Memory B cell (primary cell): Measurements from ENCODE around the gene ISLR.

ENCODE experiments used
- ATAC-seq: fragments of 150-1000 bp; cut with Tn5 transposase; 2 replicates; pipeline ENCODE4 v1.10.0; 2021; ENCODE audit warnings: low read depth, mild to moderate bottlenecking, moderate library complexity
- DNase-seq, 2 donors: peaks; one replicate each; pipeline ENCODE4 v3.0.0; 2022; ENCODE audit warnings: low spot score in 2 of 2
- H3K27ac Mint-ChIP-seq: one replicate; pipeline ENCODE4 v1.8.0; 2022; ENCODE audit warnings: mild to moderate bottlenecking, moderate library complexity, mixed read lengths
- H3K27me3 Mint-ChIP-seq: one replicate; pipeline ENCODE4 v1.8.0; 2022; ENCODE audit warnings: mixed read lengths
- H3K36me3 Mint-ChIP-seq: one replicate; pipeline ENCODE4 v1.8.0; 2022; ENCODE audit warnings: mild to moderate bottlenecking, mixed read lengths
- H3K4me1 Mint-ChIP-seq: one replicate; pipeline ENCODE4 v1.8.0; 2022; ENCODE audit warnings: mixed read lengths
- H3K4me3 Mint-ChIP-seq: one replicate; pipeline ENCODE4 v1.8.0; 2022; ENCODE audit warnings: mild to moderate bottlenecking, moderate library complexity, mixed read lengths
- H3K9me3 Mint-ChIP-seq: one replicate; pipeline ENCODE4 v1.8.0; 2022; ENCODE audit warnings: mixed read lengths

ISLR gene

DNA sequence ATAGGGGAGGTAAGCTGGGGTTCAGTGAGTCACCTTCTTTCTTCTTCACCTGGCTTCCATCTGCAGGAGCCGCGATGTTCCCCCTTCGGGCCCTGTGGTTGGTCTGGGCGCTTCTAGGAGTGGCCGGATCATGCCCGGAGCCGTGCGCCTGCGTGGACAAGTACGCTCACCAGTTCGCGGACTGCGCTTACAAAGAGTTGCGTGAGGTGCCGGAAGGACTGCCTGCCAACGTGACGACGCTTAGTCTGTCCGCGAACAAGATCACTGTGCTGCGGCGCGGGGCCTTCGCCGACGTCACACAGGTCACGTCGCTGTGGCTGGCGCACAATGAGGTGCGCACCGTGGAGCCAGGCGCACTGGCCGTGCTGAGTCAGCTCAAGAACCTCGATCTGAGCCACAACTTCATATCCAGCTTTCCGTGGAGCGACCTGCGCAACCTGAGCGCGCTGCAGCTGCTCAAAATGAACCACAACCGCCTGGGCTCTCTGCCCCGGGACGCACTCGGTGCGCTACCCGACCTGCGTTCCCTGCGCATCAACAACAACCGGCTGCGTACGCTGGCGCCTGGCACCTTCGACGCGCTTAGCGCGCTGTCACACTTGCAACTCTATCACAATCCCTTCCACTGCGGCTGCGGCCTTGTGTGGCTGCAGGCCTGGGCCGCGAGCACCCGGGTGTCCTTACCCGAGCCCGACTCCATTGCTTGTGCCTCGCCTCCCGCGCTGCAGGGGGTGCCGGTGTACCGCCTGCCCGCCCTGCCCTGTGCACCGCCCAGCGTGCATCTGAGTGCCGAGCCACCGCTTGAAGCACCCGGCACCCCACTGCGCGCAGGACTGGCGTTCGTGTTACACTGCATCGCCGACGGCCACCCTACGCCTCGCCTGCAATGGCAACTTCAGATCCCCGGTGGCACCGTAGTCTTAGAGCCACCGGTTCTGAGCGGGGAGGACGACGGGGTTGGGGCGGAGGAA, 40.5 kb upstream of the ISLR start:
- no peak for DNase-seq
- Mint-ChIP-seq H3K4me3 (no peak overlapping the region), H3K4me1 (peaks cover 32% of the 10 kb centered on the region), H3K9me3 (no peaks in the 10 kb centered on the region), H3K36me3 (peaks cover 2% of the 10 kb centered on the region), H3K27ac (peak overlapping the region; percentile 63), H3K27me3 (peaks cover 47% of the 10 kb centered on the region)
- no peak for ATAC-seq

DNA sequence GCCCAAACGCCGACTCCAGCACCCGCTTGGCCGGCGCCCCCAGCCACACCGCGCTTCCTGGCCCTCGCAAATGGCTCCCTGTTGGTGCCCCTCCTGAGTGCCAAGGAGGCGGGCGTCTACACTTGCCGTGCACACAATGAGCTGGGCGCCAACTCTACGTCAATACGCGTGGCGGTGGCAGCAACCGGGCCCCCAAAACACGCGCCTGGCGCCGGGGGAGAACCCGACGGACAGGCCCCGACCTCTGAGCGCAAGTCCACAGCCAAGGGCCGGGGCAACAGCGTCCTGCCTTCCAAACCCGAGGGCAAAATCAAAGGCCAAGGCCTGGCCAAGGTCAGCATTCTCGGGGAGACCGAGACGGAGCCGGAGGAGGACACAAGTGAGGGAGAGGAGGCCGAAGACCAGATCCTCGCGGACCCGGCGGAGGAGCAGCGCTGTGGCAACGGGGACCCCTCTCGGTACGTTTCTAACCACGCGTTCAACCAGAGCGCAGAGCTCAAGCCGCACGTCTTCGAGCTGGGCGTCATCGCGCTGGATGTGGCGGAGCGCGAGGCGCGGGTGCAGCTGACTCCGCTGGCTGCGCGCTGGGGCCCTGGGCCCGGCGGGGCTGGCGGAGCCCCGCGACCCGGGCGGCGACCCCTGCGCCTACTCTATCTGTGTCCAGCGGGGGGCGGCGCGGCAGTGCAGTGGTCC, 39.7 kb upstream of the ISLR start:
- Mint-ChIP-seq H3K4me1 (peaks cover 26% of the 10 kb centered on the region), H3K27ac (peak overlapping the region; percentile 63), H3K36me3 (peaks cover 2% of the 10 kb centered on the region), H3K27me3 (peaks cover 47% of the 10 kb centered on the region), H3K9me3 (no peaks in the 10 kb centered on the region), H3K4me3 (no peak overlapping the region)
- DNase-seq (no peak), ATAC-seq (no peak)

DNA sequence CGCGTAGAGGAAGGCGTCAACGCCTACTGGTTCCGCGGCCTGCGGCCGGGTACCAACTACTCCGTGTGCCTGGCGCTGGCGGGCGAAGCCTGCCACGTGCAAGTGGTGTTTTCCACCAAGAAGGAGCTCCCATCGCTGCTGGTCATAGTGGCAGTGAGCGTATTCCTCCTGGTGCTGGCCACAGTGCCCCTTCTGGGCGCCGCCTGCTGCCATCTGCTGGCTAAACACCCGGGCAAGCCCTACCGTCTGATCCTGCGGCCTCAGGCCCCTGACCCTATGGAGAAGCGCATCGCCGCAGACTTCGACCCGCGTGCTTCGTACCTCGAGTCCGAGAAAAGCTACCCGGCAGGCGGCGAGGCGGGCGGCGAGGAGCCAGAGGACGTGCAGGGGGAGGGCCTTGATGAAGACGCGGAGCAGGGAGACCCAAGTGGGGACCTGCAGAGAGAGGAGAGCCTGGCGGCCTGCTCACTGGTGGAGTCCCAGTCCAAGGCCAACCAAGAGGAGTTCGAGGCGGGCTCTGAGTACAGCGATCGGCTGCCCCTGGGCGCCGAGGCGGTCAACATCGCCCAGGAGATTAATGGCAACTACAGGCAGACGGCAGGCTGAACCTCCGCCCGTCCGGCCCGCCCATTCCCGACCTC, 39.0 kb upstream of the ISLR start:
- Mint-ChIP-seq H3K27me3 (peaks cover 45% of the 10 kb centered on the region), H3K4me3 (peak overlapping the region; percentile 29)

DNA sequence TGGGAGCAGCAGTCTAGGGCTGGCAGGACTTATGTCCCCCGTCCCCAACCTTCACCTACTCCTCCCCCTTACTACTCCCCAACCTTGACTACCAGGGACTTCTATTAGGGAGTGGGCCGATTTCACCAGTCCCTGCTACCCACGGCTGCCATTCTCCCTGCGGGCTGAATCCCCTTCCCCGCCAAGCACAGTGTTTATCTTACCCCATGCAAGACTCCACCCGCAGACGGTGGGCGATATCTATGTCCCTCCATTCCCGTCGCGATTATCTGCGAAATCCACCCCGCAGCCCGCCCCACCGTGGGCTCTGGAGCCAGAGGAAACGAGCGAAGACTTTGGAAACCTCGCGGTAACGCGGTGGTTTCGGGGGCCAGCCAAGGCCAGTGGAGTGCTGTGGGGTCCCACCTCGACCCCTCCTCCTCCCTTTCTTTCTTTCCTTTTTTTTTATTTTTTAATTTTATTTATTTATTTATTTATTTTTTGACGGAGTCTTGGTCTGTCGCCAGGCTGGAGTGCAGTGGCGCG, 38.4 kb upstream of the ISLR start:
- peaks cover 42% of the 10 kb centered on the region for H3K27me3 Mint-ChIP-seq
- no peak for DNase-seq
- peaks cover 2% of the 10 kb centered on the region for H3K36me3 Mint-ChIP-seq
- H3K27ac Mint-ChIP-seq: no peak overlapping the region
- H3K9me3 Mint-ChIP-seq: no peaks in the 10 kb centered on the region
- peaks cover 17% of the 10 kb centered on the region for H3K4me1 Mint-ChIP-seq
- no peak for ATAC-seq
- H3K4me3 Mint-ChIP-seq: peak overlapping the region; percentile 29

More for the DNA sequence above, 39.0 kb upstream of the ISLR start:
- H3K36me3 Mint-ChIP-seq: peaks cover 2% of the 10 kb centered on the region
- H3K27ac Mint-ChIP-seq: no peak overlapping the region
- DNase-seq (peak in 1 of 2 donors; percentile 54), ATAC-seq (no peak)
- H3K9me3 Mint-ChIP-seq: no peaks in the 10 kb centered on the region
- peaks cover 21% of the 10 kb centered on the region for H3K4me1 Mint-ChIP-seq

DNA sequence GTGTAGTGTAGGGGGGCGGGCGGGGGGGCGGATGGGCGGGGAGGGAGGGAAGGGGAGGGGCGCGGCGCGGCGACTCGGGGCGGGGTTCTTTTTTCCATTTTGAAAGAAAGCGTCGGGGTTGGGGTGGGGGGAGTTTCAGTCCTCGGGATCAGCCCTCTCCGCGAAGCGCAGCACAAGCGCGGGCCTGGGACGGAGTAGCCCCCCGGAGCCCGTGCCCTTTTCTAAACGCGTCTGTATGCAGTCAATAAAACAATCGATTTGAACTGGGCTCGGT, 37.0 kb upstream of the ISLR start:
- peaks cover 13% of the 10 kb centered on the region for H3K4me1 Mint-ChIP-seq
- peaks cover 2% of the 10 kb centered on the region for H3K36me3 Mint-ChIP-seq
- ATAC-seq (no peak), DNase-seq (no peak)
- H3K27ac Mint-ChIP-seq: no peak overlapping the region
- H3K9me3 Mint-ChIP-seq: no peaks in the 10 kb centered on the region
- peaks cover 32% of the 10 kb centered on the region for H3K27me3 Mint-ChIP-seq
- H3K4me3 Mint-ChIP-seq: peak overlapping the region; percentile 70

DNA sequence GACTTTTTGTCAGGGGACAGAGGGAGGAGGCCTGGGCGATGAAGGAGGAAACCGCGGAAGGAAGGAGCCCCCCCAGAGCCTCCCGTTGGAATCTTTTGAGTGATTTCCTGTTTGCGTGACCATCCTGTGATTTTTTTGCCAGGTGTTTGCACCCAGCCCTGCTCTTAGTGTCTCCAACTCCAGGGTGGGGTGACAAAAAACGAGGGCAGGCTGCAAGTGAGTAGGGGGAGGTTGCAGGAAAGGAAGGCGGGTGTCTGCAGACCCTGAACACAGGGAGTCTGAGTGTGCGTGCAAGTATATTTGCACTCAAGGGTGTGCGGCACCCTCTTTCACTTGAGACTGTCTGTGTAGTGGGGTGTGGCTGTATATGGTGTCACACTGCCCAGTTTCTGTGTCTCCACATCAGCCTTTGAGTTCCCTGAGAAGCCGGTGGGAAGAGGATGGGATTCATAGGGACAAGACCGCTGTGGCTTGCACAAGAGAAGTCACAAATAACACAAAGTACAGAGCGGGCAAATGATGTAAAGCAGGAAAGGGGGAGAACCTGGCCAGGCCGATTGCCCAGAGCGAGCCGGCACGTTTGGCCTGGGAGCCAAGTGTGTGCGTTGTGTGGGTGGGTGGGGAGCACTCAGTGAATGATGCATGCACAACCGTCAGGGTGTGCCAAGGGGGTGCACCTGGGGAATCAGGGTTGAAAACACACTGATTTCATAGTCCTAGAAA, 36.5 kb upstream of the ISLR start:
- peaks cover 10% of the 10 kb centered on the region for H3K4me1 Mint-ChIP-seq
- peaks cover 28% of the 10 kb centered on the region for H3K27me3 Mint-ChIP-seq
- no peak overlapping the region for H3K27ac Mint-ChIP-seq
- DNase-seq: no peak
- no peaks in the 10 kb centered on the region for H3K36me3 Mint-ChIP-seq
- no peaks in the 10 kb centered on the region for H3K9me3 Mint-ChIP-seq
- ATAC-seq: no peak
- peak overlapping the region; percentile 70 for H3K4me3 Mint-ChIP-seq

DNA sequence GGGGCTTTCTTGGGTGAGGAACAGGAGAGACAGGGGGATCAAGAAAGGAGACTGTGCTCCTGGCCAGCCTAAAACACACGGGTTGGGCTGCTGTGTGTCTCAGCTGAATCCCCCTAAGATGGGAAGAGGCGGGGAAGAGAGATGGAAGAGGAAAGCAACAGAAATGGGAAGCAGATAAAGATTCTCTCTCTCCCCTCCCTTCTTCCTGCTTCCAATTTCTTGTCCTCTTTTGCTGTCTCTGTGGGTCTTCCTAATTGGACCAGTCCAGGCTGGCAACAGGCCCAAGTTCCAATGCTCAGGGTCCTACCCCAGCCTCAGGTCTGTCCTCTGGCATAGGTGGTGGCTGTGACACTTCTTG, 36.0 kb upstream of the ISLR start:
- Mint-ChIP-seq H3K4me1 (peaks cover 8% of the 10 kb centered on the region), H3K36me3 (no peaks in the 10 kb centered on the region), H3K27me3 (peaks cover 27% of the 10 kb centered on the region), H3K9me3 (no peaks in the 10 kb centered on the region), H3K4me3 (no peak overlapping the region), H3K27ac (no peak overlapping the region)
- DNase-seq (no peak), ATAC-seq (no peak)

DNA sequence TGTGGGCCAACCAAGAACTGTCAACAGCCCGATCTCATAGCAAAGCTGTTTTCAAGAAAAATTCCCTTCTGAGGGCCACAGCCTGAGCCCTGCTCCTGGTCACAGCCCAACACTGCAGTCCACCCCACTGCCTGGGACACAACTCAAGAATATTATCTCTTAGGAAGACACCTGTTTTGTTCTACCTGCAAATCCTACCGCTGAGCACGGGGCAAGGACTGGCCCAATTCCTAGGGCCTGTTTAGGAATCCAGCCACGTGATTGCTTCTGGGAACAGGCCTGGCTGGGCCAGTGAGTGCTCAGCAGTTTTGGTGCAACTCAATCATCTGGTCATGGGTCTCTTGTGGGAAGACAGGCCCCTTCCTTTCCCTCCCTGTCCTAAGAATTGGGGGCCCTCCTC, 34.9 kb upstream of the ISLR start:
- DNase-seq (no peak), ATAC-seq (no peak)
- Mint-ChIP-seq H3K4me1 (peaks cover 8% of the 10 kb centered on the region), H3K27ac (no peak overlapping the region), H3K36me3 (no peaks in the 10 kb centered on the region), H3K9me3 (no peaks in the 10 kb centered on the region), H3K27me3 (peaks cover 24% of the 10 kb centered on the region), H3K4me3 (no peak overlapping the region)

DNA sequence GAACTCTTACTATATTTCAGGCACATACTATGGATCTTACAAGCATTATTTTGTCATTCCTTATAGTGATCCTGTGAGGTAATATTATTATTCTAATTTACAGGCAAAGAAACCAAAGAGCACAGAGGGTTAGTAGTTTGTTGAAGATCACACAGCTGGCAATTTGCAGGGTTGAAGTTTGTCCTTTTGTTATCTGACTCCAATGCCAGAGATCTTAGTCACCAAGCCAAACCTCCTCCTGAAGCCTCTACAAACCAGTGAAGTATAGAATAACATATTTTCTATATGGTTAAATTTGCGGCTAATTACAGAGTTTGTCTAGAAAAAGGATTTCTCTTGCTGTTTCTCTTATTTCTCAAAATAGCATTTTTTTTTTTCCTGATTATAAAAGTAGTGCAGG, 31.9 kb upstream of the ISLR start:
- Mint-ChIP-seq H3K27ac (no peak overlapping the region), H3K4me3 (no peak overlapping the region), H3K36me3 (no peaks in the 10 kb centered on the region), H3K9me3 (no peaks in the 10 kb centered on the region), H3K27me3 (peaks cover 25% of the 10 kb centered on the region), H3K4me1 (peaks cover 5% of the 10 kb centered on the region)
- DNase-seq (no peak), ATAC-seq (no peak)

DNA sequence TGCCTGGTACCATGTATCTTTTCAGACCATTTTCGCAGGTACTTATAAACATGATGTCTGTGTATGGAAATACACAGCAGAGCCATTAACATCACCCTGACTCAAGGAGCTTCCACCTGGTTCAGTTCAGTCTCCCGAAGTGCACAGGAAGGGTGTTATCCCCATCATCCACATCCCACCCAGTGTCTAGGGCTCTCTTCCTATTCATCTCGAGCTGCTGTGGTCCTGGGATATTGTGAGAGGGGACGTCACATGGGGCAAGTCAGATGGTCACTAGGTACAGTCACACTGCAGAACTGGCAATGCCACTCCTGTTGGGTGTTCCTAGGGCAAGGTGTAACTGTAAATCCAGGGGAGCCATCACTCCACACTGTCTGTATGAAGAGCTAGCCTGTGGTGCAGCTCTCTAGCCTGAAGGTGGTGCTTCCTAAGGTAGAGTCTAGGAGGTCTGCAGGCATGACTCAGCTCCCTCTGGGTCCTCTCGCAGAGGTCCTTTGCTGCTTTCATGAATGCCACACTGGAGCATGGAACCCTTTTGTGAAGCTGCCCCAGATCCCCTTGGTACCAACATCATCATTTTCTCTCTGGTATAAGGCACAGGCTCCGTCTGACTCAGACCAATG, 29.2 kb upstream of the ISLR start:
- peaks cover 11% of the 10 kb centered on the region for H3K27me3 Mint-ChIP-seq
- no peaks in the 10 kb centered on the region for H3K4me1 Mint-ChIP-seq
- DNase-seq (no peak), ATAC-seq (no peak)
- no peak overlapping the region for H3K4me3 Mint-ChIP-seq
- no peaks in the 10 kb centered on the region for H3K36me3 Mint-ChIP-seq
- peaks cover 2% of the 10 kb centered on the region for H3K9me3 Mint-ChIP-seq
- H3K27ac Mint-ChIP-seq: no peak overlapping the region

DNA sequence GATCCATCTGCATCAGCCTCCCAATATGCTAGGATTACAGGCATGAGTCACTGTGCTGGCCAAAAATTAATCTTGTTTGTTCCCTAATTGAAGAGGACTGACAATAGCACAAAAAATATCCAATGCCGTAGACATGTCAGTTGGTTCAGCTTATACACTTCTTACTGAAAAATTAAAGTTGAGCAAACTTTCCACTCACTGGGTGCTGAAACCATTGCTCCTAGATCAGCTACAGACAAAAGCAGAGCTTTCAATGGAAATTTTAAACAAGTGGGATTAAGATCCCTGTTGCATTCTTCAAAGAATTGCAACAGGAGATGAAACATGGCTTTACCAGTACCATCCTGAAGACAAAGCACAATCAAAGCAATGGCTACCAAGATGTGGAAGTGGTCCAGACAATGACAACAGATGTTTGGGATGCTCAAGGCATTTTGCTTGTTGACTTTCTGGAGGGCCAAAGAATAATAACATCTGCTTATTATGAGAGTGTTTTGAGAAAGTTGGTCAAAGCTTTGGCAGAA, 27.2 kb upstream of the ISLR start:
- H3K4me1 Mint-ChIP-seq: no peaks in the 10 kb centered on the region
- H3K27me3 Mint-ChIP-seq: peaks cover 9% of the 10 kb centered on the region
- ATAC-seq (no peak), DNase-seq (no peak)
- no peak overlapping the region for H3K27ac Mint-ChIP-seq
- no peaks in the 10 kb centered on the region for H3K36me3 Mint-ChIP-seq
- H3K9me3 Mint-ChIP-seq: peaks cover 2% of the 10 kb centered on the region
- no peak overlapping the region for H3K4me3 Mint-ChIP-seq

DNA sequence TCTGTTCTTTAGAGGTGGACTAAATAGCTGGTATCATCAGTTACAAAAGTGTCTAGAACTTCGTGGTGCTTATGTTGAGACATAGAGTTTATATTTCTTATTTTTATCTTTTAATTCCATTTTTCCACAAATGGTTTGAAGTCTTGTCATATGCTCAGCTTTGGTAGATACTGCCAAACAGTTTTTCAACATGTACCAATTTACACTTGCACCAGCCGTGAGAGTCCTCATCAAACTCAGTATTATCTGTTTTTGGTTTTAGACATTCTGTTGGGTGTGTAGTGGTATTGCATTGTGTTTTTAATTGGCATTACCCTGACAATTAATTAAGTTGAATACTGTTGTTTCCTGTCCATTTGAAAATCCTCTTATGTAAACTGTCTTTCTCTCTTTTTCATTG, 26.5 kb upstream of the ISLR start:
- Mint-ChIP-seq H3K27ac (no peak overlapping the region), H3K9me3 (peaks cover 2% of the 10 kb centered on the region), H3K4me1 (no peaks in the 10 kb centered on the region), H3K27me3 (peaks cover 9% of the 10 kb centered on the region), H3K4me3 (no peak overlapping the region), H3K36me3 (no peaks in the 10 kb centered on the region)
- no peak for ATAC-seq
- no peak for DNase-seq

DNA sequence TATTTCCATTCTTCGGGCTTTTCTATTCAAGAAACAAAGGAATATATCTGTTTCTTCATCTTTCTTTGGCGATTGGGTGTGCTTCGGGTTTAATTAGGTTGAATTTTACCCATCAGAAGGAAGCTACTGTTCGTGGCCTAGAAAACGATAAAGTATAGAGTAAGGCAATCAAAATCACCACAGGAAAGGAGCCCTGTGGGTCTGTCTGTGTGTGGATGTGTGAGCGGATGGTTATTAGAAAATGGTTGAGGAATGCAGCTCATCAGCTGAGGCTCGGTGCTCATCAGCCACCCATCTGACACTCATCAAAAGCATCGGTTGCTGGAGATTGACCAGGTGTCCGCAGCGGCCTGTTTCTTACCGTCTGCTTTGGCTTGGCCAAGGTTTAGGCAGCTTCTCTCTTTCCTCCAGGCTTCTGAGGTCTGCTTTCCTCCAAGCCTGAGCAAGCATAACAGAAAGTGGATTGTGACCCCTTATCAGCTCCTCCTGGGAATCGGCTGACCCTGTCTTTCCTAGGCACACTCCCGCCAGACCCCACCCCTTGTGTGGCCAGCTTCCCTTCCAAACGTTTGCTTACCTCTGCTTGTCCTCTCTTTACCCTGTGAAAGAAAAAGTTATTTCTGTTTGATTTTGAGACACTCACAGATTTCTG, 17.6 kb upstream of the ISLR start:
- H3K27me3 Mint-ChIP-seq: peaks cover 14% of the 10 kb centered on the region
- ATAC-seq (no peak), DNase-seq (no peak)
- no peak overlapping the region for H3K4me3 Mint-ChIP-seq
- H3K27ac Mint-ChIP-seq: no peak overlapping the region
- H3K36me3 Mint-ChIP-seq: no peaks in the 10 kb centered on the region
- H3K4me1 Mint-ChIP-seq: peaks cover 10% of the 10 kb centered on the region
- no peaks in the 10 kb centered on the region for H3K9me3 Mint-ChIP-seq
